ENCODE data around the gene HOXB2.

DNA sequence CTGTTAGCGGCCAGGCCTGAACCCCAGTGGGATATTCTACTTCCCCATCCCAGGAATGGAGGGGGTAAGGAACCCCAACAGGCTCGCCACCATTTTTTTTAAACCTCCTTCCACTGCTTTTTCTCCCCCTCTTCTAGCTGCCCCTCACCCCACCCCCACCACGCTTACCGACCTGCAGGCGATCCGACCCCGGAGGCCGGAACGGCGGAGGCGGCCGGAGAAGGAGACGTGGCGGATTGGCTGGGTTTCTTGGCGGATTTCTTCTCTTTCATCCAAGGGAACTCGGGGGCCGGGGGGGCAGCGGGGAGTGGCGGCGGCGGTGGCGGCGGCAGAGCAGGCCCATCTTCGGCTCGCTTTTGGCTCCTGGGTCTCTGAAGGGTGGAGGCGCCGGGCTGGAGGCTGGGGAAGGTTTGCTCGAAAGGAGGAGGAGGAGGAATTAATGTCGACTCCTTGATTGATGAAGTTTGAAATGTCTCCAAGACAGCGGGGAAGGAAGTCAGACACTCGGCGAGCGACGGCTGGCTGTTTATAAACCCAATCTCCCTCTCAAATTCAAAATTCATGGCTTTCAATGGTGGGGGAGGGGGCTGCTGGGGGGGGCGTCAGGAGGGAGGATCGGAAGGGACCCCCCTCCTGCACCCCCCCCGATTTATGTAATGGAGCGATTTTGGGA lies 424 bp downstream of the HOXB2 start:
- TF ChIP-seq POLR2AphosphoS5 (IDR thresholded peaks at IDR 0.05; ENCODE audit: low read depth, low read length) (no peak), TAF1 (IDR thresholded peaks at IDR 0.05; ENCODE audit: borderline replicate concordance, low read depth, low read length) (no peak), POLR2A (IDR thresholded peaks at IDR 0.05; ENCODE audit: low read depth, low read length) (no peak)

Measured in GM12892 (cell line).